GM13976 (cell line): ENCODE results near the gene ZKSCAN1.

Source experiments
- DNase-seq: peaks from one replicate; pipeline ENCODE4 v3.0.0; 2012; ENCODE audit warnings: low spot score
- CTCF ChIP-seq: IDR thresholded peaks from 2 replicates; pipeline ENCODE4 v1.5.1; 2012; ENCODE audit warnings: borderline replicate concordance, mild to moderate bottlenecking; ENCODE audit not compliant: insufficient read depth; ENCODE audit errors: extremely low read depth, missing control alignments, control extremely low read depth
- in situ Hi-C: fragments of 300-500 bp; cut with MboI; formaldehyde crosslinking; loops from one replicate; pipeline ENCODE4 v1.12.0; 2022; ENCODE audit warnings: low sequenced_read_pairs, mixed read lengths, inconsistent platforms; ENCODE audit not compliant: unreplicated experiment

ZKSCAN1 gene

GRCh38 chr7:99992330-99993038 lies 22.9 kb upstream of the ZKSCAN1 start:
- in situ Hi-C loops = loop anchor here (10.0 kb wide), 1 partner anchor 82 kb away; no protein-coding TSS in a partner anchor
- TF ChIP-seq CTCF = no peak
- DNase-seq = no peak

GRCh38 chr7:99994819-99995218 lies 20.6 kb upstream of the ZKSCAN1 start:
- in situ Hi-C loops = loop anchor here (10.0 kb wide), 1 partner anchor 80 kb away; no protein-coding TSS in a partner anchor

GRCh38 chr7:99996755-99997544 lies 18.4 kb upstream of the ZKSCAN1 start:
- in situ Hi-C loops = loop anchor here (10.0 kb wide), 1 partner anchor 78 kb away; no protein-coding TSS in a partner anchor
- no peak for DNase-seq
- no peak for TF ChIP-seq CTCF

More at GRCh38 chr7:99994819-99995218, 20.6 kb upstream of the ZKSCAN1 start:
- DNase-seq = no peak
- no peak for TF ChIP-seq CTCF

- in situ Hi-C loops = loop anchor here (10.0 kb wide), 1 partner anchor 77 kb away; no protein-coding TSS in a partner anchor
- TF ChIP-seq CTCF = peak; percentile 1
- DNase-seq = peak; percentile 77
Observed at GRCh38 chr7:99997545-99998137, 17.8 kb upstream of the ZKSCAN1 start.

- in situ Hi-C loops = no loop called here
- TF ChIP-seq CTCF = no peak
- no peak for DNase-seq
Observed at GRCh38 chr7:100000239-100000638, 15.2 kb upstream of the ZKSCAN1 start.
